Mucosa of descending colon (tissue), 3 donors: ENCODE data around the gene RAB3IP. TPM values are rescaled to one million over a fixed set of nuclear protein-coding genes. Genes with fewer than 3 reads are reported as not detected.

Experiments
- ATAC-seq: fragments of 200-7000 bp; cut with Tn5 transposase; one replicate; pipeline ENCODE4 v1.9.1; 2020; ENCODE audit warnings: mild to moderate bottlenecking, moderate library complexity
- DNase-seq, 3 donors: peaks; one replicate each; pipeline ENCODE4 v3.0.0-alpha.2; 2020
- H3K36me3 ChIP-seq: fragments of 200-600 bp; one replicate; pipeline ENCODE4 v1.8.0; 2021; ENCODE audit warnings: low read depth, mild to moderate bottlenecking
- H3K4me1 ChIP-seq: fragments of 200-600 bp; one replicate; pipeline ENCODE4 v1.8.0; 2021; ENCODE audit warnings: low read depth, mild to moderate bottlenecking
- H3K4me3 ChIP-seq: fragments of 200-600 bp; one replicate; pipeline ENCODE4 v1.8.0; 2021; ENCODE audit warnings: mild to moderate bottlenecking
- H3K9me3 ChIP-seq: fragments of 200-600 bp; one replicate; pipeline ENCODE4 v1.8.0; 2021; ENCODE audit warnings: mild to moderate bottlenecking
- CTCF ChIP-seq: fragments of 200-600 bp; IDR thresholded peaks from one replicate; pipeline ENCODE4 v1.8.0; 2022; ENCODE audit warnings: antibody characterized with exemption, mild to moderate bottlenecking
- intact Hi-C, 2 donors: fragments of 100-400 bp; cut with DNase I in 1 of 2; cut with micrococcal nuclease in 1 of 2; formaldehyde crosslinking; loops; one replicate each; pipeline versions ENCODE4 v1.11.0 to v1.11.1; 2022; cut with DNase I, micrococcal nuclease
- total RNA-seq, 3 donors: library from RNA; stranded (reverse); fragmentation: NEBNext Ultra II Directional in 2 of 3; extraction: Animal tissue kit (Norgen Biotek cat#: 25700) in 2 of 3; gene quantifications; one replicate each; pipeline versions ENCODE4 v1.2.1 to v1.2.4, GENCODE V29; 2021 to 2023
- donor health status: DM: no; HTN: no; CAD: no; lungs with moderate emphysema.
- donor health status: DM: no; HTN: no; CAD: no.
- donor health status: DM: no; HTN: yes; CAD: no.

Gene RAB3IP
- total RNA-seq, 3 donors from 2014 or later: 19.2 to 57.6 (median 37.4) TPM

- no peaks in the 10 kb centered on the region for H3K9me3 ChIP-seq
- intact Hi-C loops: no loop called here
- H3K4me3 ChIP-seq: no peak overlapping the region
- no peak for DNase-seq
- H3K36me3 ChIP-seq: no peaks in the 10 kb centered on the region
- no peaks in the 10 kb centered on the region for H3K4me1 ChIP-seq
- no peak for ATAC-seq
- TF ChIP-seq CTCF: no peak
Observed at GRCh38 chr12:69866698-69867097, 128.0 kb downstream of the RAB3IP start.

GRCh38 chr12:69868695-69869094 is 130.0 kb downstream of the RAB3IP start:
- Histone ChIP-seq H3K9me3 (no peaks in the 10 kb centered on the region), H3K36me3 (no peaks in the 10 kb centered on the region), H3K4me3 (no peak overlapping the region), H3K4me1 (no peaks in the 10 kb centered on the region)
- intact Hi-C loops: no loop called here
- no peak for TF ChIP-seq CTCF
- DNase-seq (no peak), ATAC-seq (no peak)

- intact Hi-C loops: no loop called here
- ATAC-seq (no peak), DNase-seq (no peak)
- H3K4me3 ChIP-seq: no peak overlapping the region
- no peaks in the 10 kb centered on the region for H3K4me1 ChIP-seq
- H3K36me3 ChIP-seq: no peaks in the 10 kb centered on the region
- no peak for TF ChIP-seq CTCF
- H3K9me3 ChIP-seq: no peaks in the 10 kb centered on the region
Observed at GRCh38 chr12:69872804-69873203, 134.1 kb downstream of the RAB3IP start.

Other genes starting within 250 kb of the RAB3IP start
- 100 to 1,000 TPM in 2 of 3 donors, 10 to 100 TPM in 1; 85.0 to 106 (median 103) TPM for gene CCT2, start 153.4 kb upstream of the RAB3IP start, total RNA-seq
- not detected for gene LRRC10, start 128.0 kb upstream of the RAB3IP start, total RNA-seq
- under 1 TPM in 2 of 3 donors, not detected in 1; 0.09 to 0.27 TPM for gene BEST3, start 39.6 kb upstream of the RAB3IP start, total RNA-seq
- gene MYRFL, start 86.4 kb downstream of the RAB3IP start, total RNA-seq: under 1 TPM in 2 of 3 donors, not detected in 1; 0.23 to 0.58 TPM